BJ (cell line): Measurements from ENCODE around the gene PGAP2. TPM values are rescaled to one million over a fixed set of nuclear protein-coding genes. Genes with fewer than 3 reads are reported as not detected.

ENCODE experiments used
- CTCF ChIA-PET: fragments of 350-600 bp; formaldehyde crosslinking; extraction: SDS; loops from one replicate; lab custom pipeline; 2021; ENCODE audit warnings: antibody characterized with exemption, inconsistent platforms; lab: Yijun Ruan, JAX
- POLR2A ChIA-PET: fragments of 300-600 bp; sonication (Branson Sonifier 250); formaldehyde crosslinking; extraction: SDS; loops from one replicate; lab custom pipeline; 2021; ENCODE audit warnings: antibody characterized with exemption; lab: Charles Lee
- DNase-seq: peaks from one replicate; pipeline ENCODE4 v3.0.0-alpha.2; 2011; ENCODE audit warnings: low read depth
- H3K27me3 ChIP-seq: 2 replicates; pipeline ENCODE4 v1.6.0; 2011; ENCODE audit warnings: low read length; ENCODE audit not compliant: control insufficient read depth, insufficient read depth
- H3K36me3 ChIP-seq: 2 replicates; pipeline ENCODE4 v1.5.1; 2011; ENCODE audit warnings: low read length; ENCODE audit not compliant: control insufficient read depth, insufficient read depth
- H3K4me3 ChIP-seq: 2 replicates; pipeline ENCODE4 v1.5.1; 2011; ENCODE audit warnings: low read depth, mild to moderate bottlenecking, control low read depth, low read length
- CTCF ChIP-seq: IDR thresholded peaks from 2 replicates; pipeline ENCODE4 v1.5.1; 2011; ENCODE audit warnings: low read depth, mild to moderate bottlenecking, control low read depth, inconsistent platforms, low read length, moderate library complexity; ENCODE audit not compliant: insufficient read depth
- polyA plus RNA-seq: library from polyadenylated mRNA; depleted of rRNA; stranded (reverse); fragments of >200 nt; gene quantifications from 2 replicates; pipeline ENCODE4 v1.2.3, GENCODE V29; 2011

Gene PGAP2
- polyA plus RNA-seq, 1 experiment = 34.9 TPM

GRCh38 chr11:3834349-3834663 is 25.9 kb downstream of the PGAP2 start:
- ChIA-PET POLR2A (no interaction called here), CTCF (interaction anchor here (1.8 kb wide), 1 partner anchor 26 kb away, joined by 8 read pairs; the partner anchor contains the start of gene PGAP2)
- Histone ChIP-seq H3K36me3 (peaks cover 6% of the 10 kb centered on the region), H3K27me3 (no peaks in the 10 kb centered on the region), H3K4me3 (no peak overlapping the region)
- TF ChIP-seq CTCF = no peak
- no peak for DNase-seq

- ChIA-PET POLR2A (no interaction called here), CTCF (interaction anchor here (0.7 to 3.1 kb wide), 5 partner anchors 10 to 238 kb away, joined by 3 to 16 read pairs (median 4); partner anchors contain the start of gene PGAP2)
- no peak for DNase-seq
Measured at GRCh38 chr11:3834664-3835461, 26.5 kb downstream of the PGAP2 start.

GRCh38 chr11:3835751-3836150 is 27.4 kb downstream of the PGAP2 start:
- no peaks in the 10 kb centered on the region for H3K27me3 ChIP-seq
- POLR2A ChIA-PET = no interaction called here
- no peak for DNase-seq
- no peak overlapping the region for H3K4me3 ChIP-seq
- peaks cover 4% of the 10 kb centered on the region for H3K36me3 ChIP-seq
- CTCF ChIA-PET = interaction anchor here (0.6 to 3.1 kb wide), 7 partner anchors 11 to 237 kb away, joined by 3 to 16 read pairs (median 3); partner anchors contain the start of gene PGAP2
- no peak for TF ChIP-seq CTCF

More at GRCh38 chr11:3834664-3835461, 26.5 kb downstream of the PGAP2 start:
- H3K36me3 ChIP-seq = peaks cover 6% of the 10 kb centered on the region
- TF ChIP-seq CTCF = no peak
- no peaks in the 10 kb centered on the region for H3K27me3 ChIP-seq
- H3K4me3 ChIP-seq = no peak overlapping the region

GRCh38 chr11:3836903-3837302 is 28.5 kb downstream of the PGAP2 start:
- Histone ChIP-seq H3K36me3 (peaks cover 2% of the 10 kb centered on the region), H3K4me3 (no peak overlapping the region), H3K27me3 (no peaks in the 10 kb centered on the region)
- no peak for DNase-seq
- POLR2A ChIA-PET = no interaction called here
- TF ChIP-seq CTCF = no peak
- CTCF ChIA-PET = interaction anchor here (0.9 to 3.1 kb wide), 2 partner anchors 18 to 236 kb away, joined by 3 to 16 read pairs; no protein-coding TSS in a partner anchor

- POLR2A ChIA-PET = no interaction called here
Measured at GRCh38 chr11:3837793-3838192, 29.4 kb downstream of the PGAP2 start.

More at GRCh38 chr11:3837793-3838192, 29.4 kb downstream of the PGAP2 start:
- Histone ChIP-seq H3K27me3 (no peaks in the 10 kb centered on the region), H3K4me3 (no peak overlapping the region), H3K36me3 (peaks cover 2% of the 10 kb centered on the region)
- DNase-seq = no peak
- CTCF ChIA-PET = interaction anchor here (1.4 to 3.1 kb wide), 3 partner anchors 25 to 235 kb away, joined by 3 to 16 read pairs (median 8); partner anchors contain the start of gene PGAP2
- TF ChIP-seq CTCF = no peak
